Measurements from ENCODE around the gene KANSL1L.

Gene KANSL1L

GRCh38 chr2:210195101-210195852, 24.1 kb upstream of the KANSL1L start:
- DNase-seq (ENCODE audit: low read depth in 1 of 2, low spot score in 1 of 2): peak in 1 of 2 experiments; percentile 28
- H3K4me3 ChIP-seq (replicated peaks; ENCODE audit: insufficient read depth, low read length): peak overlapping the region; percentile 7; the same call in 1 of the 2 replicates

GRCh38 chr2:210190345-210190744, 19.1 kb upstream of the KANSL1L start:
- Histone ChIP-seq H3K27ac (replicated peaks) (no peak overlapping the region), H3K27me3 (ENCODE audit: insufficient read depth, poor library complexity, severe bottlenecking) (no peaks in the 10 kb centered on the region), H3K4me3 (replicated peaks; ENCODE audit: insufficient read depth, low read length) (no peak overlapping the region)
- TF ChIP-seq CTCF (IDR thresholded peaks at IDR 0.05; ENCODE audit: insufficient read depth, low read length) (no peak), GABPA (IDR thresholded peaks at IDR 0.05; ENCODE audit: low read depth) (no peak)
- DNase-seq (ENCODE audit: low read depth in 1 of 2, low spot score in 1 of 2): no peak

More at GRCh38 chr2:210195101-210195852, 24.1 kb upstream of the KANSL1L start:
- no peak for TF ChIP-seq SPI1 (IDR thresholded peaks at IDR 0.05; ENCODE audit: borderline replicate concordance, low read depth)
- peak; percentile 41 for TF ChIP-seq CTCF (IDR thresholded peaks at IDR 0.05; ENCODE audit: insufficient read depth, low read length)
- Histone ChIP-seq H3K27ac (replicated peaks) (no peak overlapping the region; the same call in 1 of the 2 replicates), H3K27me3 (ENCODE audit: insufficient read depth, poor library complexity, severe bottlenecking) (no peaks in the 10 kb centered on the region)

- TF ChIP-seq POLR2AphosphoS5 (IDR thresholded peaks at IDR 0.05; ENCODE audit: low read depth) (no peak), SPI1 (IDR thresholded peaks at IDR 0.05; ENCODE audit: borderline replicate concordance, low read depth) (no peak), REST (IDR thresholded peaks at IDR 0.05; ENCODE audit: insufficient replicate concordance, low read depth) (no peak), GABPA (IDR thresholded peaks at IDR 0.05; ENCODE audit: low read depth) (no peak), CTCF (IDR thresholded peaks at IDR 0.05; ENCODE audit: insufficient read depth, low read length) (no peak)
- no peak for DNase-seq (ENCODE audit: low read depth in 1 of 2, low spot score in 1 of 2)
- no peak overlapping the region for H3K4me3 ChIP-seq (replicated peaks; ENCODE audit: insufficient read depth, low read length)
- H3K27me3 ChIP-seq (ENCODE audit: insufficient read depth, poor library complexity, severe bottlenecking): no peaks in the 10 kb centered on the region
- H3K27ac ChIP-seq (replicated peaks): no peak overlapping the region
Observed at GRCh38 chr2:210189452-210190138, 18.4 kb upstream of the KANSL1L start.

GRCh38 chr2:210188755-210189154, 17.5 kb upstream of the KANSL1L start:
- no peak overlapping the region for H3K27ac ChIP-seq (replicated peaks)
- H3K4me3 ChIP-seq (replicated peaks; ENCODE audit: insufficient read depth, low read length): no peak overlapping the region
- TF ChIP-seq POLR2AphosphoS5 (IDR thresholded peaks at IDR 0.05; ENCODE audit: low read depth) (no peak), REST (IDR thresholded peaks at IDR 0.05; ENCODE audit: insufficient replicate concordance, low read depth) (no peak), CTCF (IDR thresholded peaks at IDR 0.05; ENCODE audit: insufficient read depth, low read length) (no peak), SPI1 (IDR thresholded peaks at IDR 0.05; ENCODE audit: borderline replicate concordance, low read depth) (no peak), GABPA (IDR thresholded peaks at IDR 0.05; ENCODE audit: low read depth) (no peak)
- DNase-seq (ENCODE audit: low read depth in 1 of 2, low spot score in 1 of 2): no peak
- no peaks in the 10 kb centered on the region for H3K27me3 ChIP-seq (ENCODE audit: insufficient read depth, poor library complexity, severe bottlenecking)
